Thymus (tissue), 11 donors: Measurements from ENCODE around the gene LASP1NB.
A peak's percentile ranks its signal among the peaks of the same experiment; 100 is the strongest.

ENCODE experiments used
- DNase-seq, 9 donors: peaks; one replicate each; pipeline ENCODE4 v3.0.0-alpha.2; 2013; ENCODE audit warnings: low spot score in 9 of 9, low read depth in 6 of 9, missing footprints in 1 of 9
- H3K27ac ChIP-seq, 2 donors: one replicate each; pipeline ENCODE4 v1.5.1; 2013; ENCODE audit warnings: control low read depth in 1 of 2, low read depth in 1 of 2, low read length in 1 of 2, mild to moderate bottlenecking in 1 of 2, moderate library complexity in 1 of 2
- H3K27me3 ChIP-seq, 2 donors: one replicate each; pipeline ENCODE4 v1.5.1; 2013; ENCODE audit warnings: low read length in 1 of 2; ENCODE audit not compliant: control insufficient read depth in 2 of 2, insufficient read depth in 1 of 2
- H3K36me3 ChIP-seq, 2 donors: one replicate each; pipeline ENCODE4 v1.5.1; 2013; ENCODE audit warnings: low read length in 1 of 2, mild to moderate bottlenecking in 1 of 2, moderate library complexity in 1 of 2; ENCODE audit not compliant: control insufficient read depth in 2 of 2, insufficient read depth in 2 of 2
- H3K4me1 ChIP-seq, 2 donors: one replicate each; pipeline ENCODE4 v1.5.1; 2013; ENCODE audit warnings: low read length in 2 of 2; ENCODE audit not compliant: control insufficient read depth in 2 of 2, insufficient read depth in 2 of 2
- H3K4me3 ChIP-seq, 2 donors: one replicate each; pipeline ENCODE4 v1.5.1; 2013; ENCODE audit warnings: low read length in 2 of 2, control low read depth in 1 of 2, mild to moderate bottlenecking in 1 of 2
- H3K9me3 ChIP-seq, 2 donors: one replicate each; pipeline ENCODE4 v1.5.1; 2013; ENCODE audit warnings: low read length in 1 of 2, mild to moderate bottlenecking in 1 of 2; ENCODE audit not compliant: control insufficient read depth in 2 of 2, insufficient read depth in 1 of 2
- WGBS: extraction: QIAGEN DNeasy Blood & Tissue Kit; methylation state at CpG from one replicate; pipeline ENCODE4 v1.1.7; 2013; 5-methylcytosine and 5-hydroxymethylcytosine counted together
- donor health status: healthy.

Gene LASP1NB

DNA sequence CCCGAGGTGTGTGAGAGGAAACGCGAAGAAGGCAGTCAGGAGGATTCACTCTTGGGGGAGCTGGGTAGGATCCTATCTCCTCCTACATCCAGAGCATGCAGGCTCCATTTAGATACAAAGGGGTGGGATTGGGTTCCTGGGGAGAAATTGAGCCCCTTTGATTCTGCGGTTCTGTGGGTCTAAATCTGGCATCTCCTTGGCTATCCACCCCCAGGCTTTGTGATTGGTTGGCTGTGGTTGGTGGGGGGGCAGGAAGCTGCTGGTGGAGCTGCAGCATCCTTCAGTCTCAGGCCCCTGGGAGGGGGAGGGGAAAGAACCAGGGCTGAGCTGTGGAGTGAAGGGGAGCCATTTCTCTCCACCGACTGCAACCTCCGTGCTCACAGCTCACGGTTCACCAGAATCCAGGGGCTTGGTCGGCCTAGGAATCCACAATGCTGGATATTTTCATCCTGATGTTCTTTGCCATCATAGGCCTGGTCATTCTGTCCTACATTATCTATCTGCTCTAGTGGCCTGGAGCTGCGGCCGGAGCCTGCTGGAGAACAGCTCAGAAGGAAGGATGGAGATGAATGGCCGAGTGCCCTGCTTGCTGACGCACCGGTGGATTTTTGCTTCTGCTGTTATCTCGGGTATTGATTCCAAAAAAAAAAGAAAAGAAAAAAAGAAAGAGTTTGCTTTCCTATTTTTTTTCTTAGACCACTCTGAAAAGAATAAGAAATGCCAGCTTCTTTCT lies at the start of gene LASP1NB:
LASP1NB (plus strand) TSS at position 352 of the 733 bp plus-strand sequence.
- Histone ChIP-seq H3K4me1 (peaks cover 0 to 25% of the 10 kb centered on the region in 2 donors), H3K27me3 (no peaks in the 10 kb centered on the region), H3K27ac (peak within 1 kb of the TSS; percentile 36 to 74), H3K9me3 (no peaks in the 10 kb centered on the region), H3K4me3 (peak within 1 kb of the TSS in 1 of 2 donors; percentile 57), H3K36me3 (peaks cover under 1 to 6% of the 10 kb centered on the region in 2 donors)
- 71% methylated on average over 14 of the region's 14 CpGs for WGBS
- DNase-seq, result peak; percentile 51 to 93 (median 73)

DNA sequence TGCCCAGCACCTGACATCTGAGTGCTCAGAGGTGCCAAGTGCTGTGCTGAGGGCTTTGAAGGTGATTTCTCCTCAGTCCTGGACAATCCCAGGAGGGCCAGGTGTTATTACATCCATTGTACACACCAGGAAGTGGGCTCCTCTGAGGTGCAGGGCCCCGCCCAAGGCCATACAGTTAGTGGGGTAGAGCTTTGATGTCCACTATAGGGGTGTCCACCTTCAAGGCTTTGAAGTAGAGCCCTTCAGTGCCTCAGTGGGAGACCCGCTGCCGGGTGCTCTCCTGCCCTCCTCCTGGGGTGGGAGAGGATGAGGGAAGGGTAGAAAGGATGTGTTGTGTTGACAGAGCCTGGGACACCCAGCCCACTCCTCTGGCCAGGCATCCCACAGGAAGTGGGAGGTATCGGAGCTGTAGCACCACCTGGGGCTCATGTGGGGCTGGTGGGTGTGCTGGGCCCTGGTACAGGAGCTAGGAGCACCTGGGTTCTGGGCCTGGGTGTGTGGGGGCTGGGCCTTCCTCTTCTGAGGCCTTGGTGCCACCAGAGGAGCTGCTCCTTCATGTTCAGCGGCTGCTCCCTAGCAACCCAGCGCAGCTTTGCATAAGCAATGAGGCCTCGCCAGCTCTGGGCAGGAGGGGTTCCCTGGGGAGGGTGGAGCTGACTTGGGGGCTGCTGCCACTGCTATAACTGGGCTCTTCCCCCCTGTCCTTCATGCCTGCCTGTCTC lies 48.1 kb upstream of the LASP1NB start:
- Histone ChIP-seq H3K36me3 (peaks cover 18 to 51% of the 10 kb centered on the region in 2 donors), H3K4me1 (peaks cover 68 to 99% of the 10 kb centered on the region in 2 donors), H3K27ac (peak overlapping the region; percentile 78 to 90), H3K27me3 (no peaks in the 10 kb centered on the region), H3K9me3 (peaks cover 0 to 11% of the 10 kb centered on the region in 2 donors), H3K4me3 (peak overlapping the region; percentile 26 to 33)
- WGBS, result 15% methylated on average over 7 of the region's 7 CpGs
- DNase-seq, result peak in 5 of 9 donors; percentile 73 to 94 (median 87)

DNA sequence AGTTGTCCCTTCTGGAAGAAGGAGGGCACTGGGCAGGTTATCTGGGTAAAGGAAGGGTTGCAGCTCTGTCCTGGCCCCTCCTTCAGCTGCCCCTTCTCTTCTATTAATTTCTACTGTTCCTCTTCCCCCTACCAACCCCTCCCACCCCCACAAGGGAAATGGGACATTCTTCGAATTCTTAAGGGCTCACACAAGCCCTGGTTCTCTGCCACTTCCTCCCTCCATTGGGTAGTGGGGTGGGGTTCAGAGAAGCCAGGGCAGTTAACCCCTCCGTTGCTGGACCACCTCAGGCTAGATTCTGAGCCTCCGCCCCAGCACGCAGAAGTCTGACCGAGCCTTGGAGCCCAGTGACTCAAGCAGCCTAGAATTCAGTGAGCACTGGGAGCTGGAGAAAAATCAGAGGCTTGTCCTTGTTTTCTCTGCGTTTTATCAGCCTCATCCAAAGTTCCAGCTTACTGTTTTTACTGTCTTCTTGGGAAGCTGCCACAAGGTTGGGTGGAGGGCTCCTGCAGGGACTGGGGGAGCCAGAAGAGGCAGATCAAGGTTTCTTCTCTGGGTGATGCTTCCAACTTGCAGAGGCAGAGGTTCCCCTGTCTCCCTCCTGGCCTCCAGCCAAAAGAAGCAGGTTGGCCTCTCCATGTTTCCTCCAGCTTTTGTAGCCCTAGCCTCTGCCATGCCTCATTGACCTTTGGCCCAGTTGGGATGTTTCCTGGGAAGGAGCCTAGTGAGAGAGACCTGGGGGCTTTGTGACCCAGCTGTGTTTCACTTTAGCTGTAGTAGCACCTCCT lies 45.3 kb upstream of the LASP1NB start:
- WGBS, result 69% methylated on average over 6 of the region's 6 CpGs
- Histone ChIP-seq H3K27ac (peak overlapping the region; percentile 26 to 60), H3K9me3 (peaks cover 0 to 11% of the 10 kb centered on the region in 2 donors), H3K4me3 (peak overlapping the region in 1 of 2 donors; percentile 11), H3K4me1 (peaks cover 73 to 99% of the 10 kb centered on the region in 2 donors), H3K27me3 (no peaks in the 10 kb centered on the region), H3K36me3 (peaks cover 15 to 61% of the 10 kb centered on the region in 2 donors)
- peak in 1 of 9 donors; percentile 66 for DNase-seq

DNA sequence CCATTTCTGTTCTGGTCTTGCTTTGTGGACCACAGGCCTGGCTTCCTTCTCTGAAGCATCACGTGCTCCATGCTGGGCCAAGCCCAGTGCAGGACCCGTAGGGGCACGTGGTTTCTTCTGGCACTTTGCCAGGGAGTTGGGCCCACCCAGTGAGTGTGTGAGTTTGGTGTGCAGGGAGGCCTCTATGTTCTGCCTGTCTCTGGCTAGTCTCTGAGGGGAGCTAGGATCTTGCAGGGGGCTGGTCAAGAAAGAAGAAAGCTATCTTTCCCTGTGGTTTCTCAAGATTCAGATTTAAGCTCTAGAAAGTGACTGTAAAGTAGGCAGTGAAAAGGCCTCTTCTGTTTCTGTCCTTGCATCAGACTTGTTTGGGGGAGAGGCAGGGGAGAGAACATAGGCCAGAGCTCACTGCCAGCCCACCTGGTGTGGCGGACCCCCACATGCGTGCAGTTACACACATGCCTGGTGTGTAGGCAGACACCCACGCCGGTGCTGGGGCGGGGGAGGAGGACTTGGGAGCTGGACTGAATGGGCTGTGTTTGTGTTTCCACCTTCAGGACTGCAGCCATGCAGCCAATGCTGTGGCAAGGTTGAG lies 43.7 kb upstream of the LASP1NB start:
- Histone ChIP-seq H3K4me3 (no peak overlapping the region), H3K9me3 (peaks cover 0 to 14% of the 10 kb centered on the region in 2 donors), H3K27ac (peak overlapping the region in 1 of 2 donors; percentile 56), H3K36me3 (peaks cover 27 to 71% of the 10 kb centered on the region in 2 donors), H3K4me1 (peaks cover 77 to 100% of the 10 kb centered on the region in 2 donors), H3K27me3 (no peaks in the 10 kb centered on the region)
- 43% methylated on average over 8 of the region's 8 CpGs for WGBS
- peak in 3 of 9 donors; percentile 55 to 76 (median 60) for DNase-seq

DNA sequence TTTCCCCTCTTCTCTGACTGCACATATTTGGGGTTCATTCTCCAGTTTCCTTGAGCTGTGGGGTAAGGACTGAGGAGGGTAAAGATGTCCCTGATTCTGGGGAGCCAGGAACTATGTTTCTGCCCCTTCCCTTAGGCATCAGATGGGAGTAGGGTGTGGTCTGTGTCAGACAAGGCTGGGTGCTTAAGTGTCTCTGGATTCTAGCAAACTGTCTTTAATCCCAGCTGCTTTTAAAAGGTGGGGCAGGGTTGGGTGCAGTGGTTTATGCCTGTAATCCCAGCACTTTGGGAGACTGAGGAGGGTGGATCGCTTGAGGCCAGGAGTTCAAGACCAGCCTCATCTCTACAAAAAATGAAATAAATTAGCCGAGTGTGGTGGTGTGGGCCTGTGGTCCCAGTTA lies 42.5 kb upstream of the LASP1NB start:
- peaks cover 39 to 83% of the 10 kb centered on the region in 2 donors for H3K36me3 ChIP-seq
- H3K27ac ChIP-seq, result peak overlapping the region in 1 of 2 donors; percentile 53
- H3K9me3 ChIP-seq, result peaks cover 0 to 6% of the 10 kb centered on the region in 2 donors
- DNase-seq, result no peak
- H3K27me3 ChIP-seq, result no peaks in the 10 kb centered on the region
- peaks cover 67 to 100% of the 10 kb centered on the region in 2 donors for H3K4me1 ChIP-seq
- whole genome bisulfite sequencing, result 79% methylated on average over 2 of the region's 2 CpGs
- H3K4me3 ChIP-seq, result no peak overlapping the region

DNA sequence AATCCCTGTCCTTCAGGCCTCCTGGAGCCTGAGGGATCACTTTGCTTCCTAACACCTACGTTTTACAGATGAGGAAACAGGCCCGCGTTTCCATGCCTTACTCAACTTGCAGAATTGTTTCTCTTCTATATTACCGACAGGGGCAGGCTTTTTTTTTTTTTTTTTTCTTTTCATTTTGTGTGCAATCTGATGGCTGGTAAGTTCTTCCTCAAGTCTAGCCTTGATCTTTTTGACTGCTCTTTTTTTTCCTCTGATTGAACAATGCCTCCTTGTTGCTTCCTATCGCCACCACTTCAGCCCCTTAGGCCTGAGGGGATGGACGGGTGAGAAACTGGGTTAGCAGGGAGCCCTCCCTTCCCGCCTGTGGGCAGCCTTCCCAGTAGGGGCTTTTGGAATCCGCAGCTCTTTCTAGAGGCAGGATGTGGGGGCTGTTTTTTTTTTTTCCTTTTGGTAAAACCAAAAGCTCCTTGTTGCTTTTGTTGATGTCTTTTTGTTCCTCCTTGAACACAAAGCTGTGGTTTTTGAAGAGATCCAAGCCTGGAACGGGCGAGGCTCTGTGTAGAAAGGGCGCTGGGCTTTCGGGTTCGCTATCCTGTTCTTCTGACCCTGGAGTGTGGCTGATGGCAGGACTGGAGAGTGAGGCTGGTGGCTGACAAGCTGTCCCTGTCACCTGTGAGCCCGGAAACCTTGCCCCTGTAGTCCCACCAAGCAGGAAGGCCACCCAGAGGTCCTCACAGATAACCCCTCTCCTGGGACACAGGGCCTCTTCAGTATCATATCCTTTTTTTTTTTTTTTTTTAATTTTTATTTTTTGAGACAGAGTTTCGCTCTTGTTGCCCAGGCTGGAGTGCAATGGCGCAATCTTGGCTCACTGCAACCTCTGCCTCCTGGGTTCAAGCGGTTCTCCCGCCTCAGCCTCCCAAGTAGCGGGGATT lies 41.6 kb upstream of the LASP1NB start:
- Histone ChIP-seq H3K27ac (peak overlapping the region; percentile 82 to 89), H3K9me3 (peaks cover 0 to 6% of the 10 kb centered on the region in 2 donors), H3K27me3 (no peaks in the 10 kb centered on the region), H3K4me3 (no peak overlapping the region), H3K36me3 (peaks cover 44 to 82% of the 10 kb centered on the region in 2 donors), H3K4me1 (peaks cover 57 to 96% of the 10 kb centered on the region in 2 donors)
- peak in 1 of 9 donors; percentile 67 for DNase-seq
- WGBS, result 47% methylated on average over 19 of the region's 19 CpGs

DNA sequence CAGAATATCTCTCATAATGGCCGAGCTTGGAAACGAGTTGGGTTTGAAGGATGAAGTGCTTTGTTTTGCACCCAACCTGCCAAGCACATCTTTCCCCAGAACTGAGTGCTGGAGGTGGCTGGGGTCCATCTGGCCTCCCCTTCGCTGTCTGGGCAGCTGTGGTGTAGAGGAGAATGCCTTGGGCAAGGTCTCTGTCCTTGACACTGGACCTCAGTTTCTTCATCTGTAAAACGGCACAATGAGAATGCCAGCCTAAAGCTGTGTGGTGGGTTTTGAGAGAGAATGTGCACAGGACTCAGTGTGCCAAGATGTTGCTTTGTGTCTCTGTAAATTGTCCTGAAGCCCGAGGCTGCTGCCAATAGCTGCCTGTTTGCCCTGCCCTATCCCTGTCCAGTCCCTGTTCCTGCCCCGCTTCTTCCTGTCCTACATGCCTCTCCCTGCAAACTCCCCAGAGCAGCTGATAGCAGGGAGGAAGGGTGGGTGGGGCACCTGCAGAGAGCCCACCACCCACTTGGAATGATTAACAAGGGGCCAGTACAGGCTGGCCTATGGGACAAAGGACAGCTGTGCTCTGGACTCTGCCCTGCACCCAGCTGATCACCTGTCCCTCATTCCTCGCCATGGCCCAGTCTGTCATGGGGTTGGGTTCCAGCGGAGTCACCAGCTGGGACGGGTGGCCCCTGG lies 40.2 kb upstream of the LASP1NB start:
- WGBS, result 96% methylated on average over 9 of the region's 9 CpGs
- H3K4me1 ChIP-seq, result peaks cover 54 to 95% of the 10 kb centered on the region in 2 donors
- H3K27me3 ChIP-seq, result no peaks in the 10 kb centered on the region
- peaks cover 0 to 6% of the 10 kb centered on the region in 2 donors for H3K9me3 ChIP-seq
- DNase-seq, result no peak
- peaks cover 55 to 83% of the 10 kb centered on the region in 2 donors for H3K36me3 ChIP-seq
- no peak overlapping the region for H3K4me3 ChIP-seq
- H3K27ac ChIP-seq, result no peak overlapping the region
